Parathyroid adenoma (tissue), 2 donors: ENCODE results near the gene USP24.

Experiments used
- H2AFZ ChIP-seq: fragments of 300-600 bp; sonication (generic); one replicate; pipeline ENCODE4 v1.7.0; 2017; ENCODE audit warnings: antibody characterized with exemption, mild to moderate bottlenecking
- H3K27ac ChIP-seq: fragments of 300-600 bp; sonication (generic); one replicate; pipeline ENCODE4 v1.7.0; 2017
- H3K27me3 ChIP-seq: fragments of 300-600 bp; sonication (generic); one replicate; pipeline ENCODE4 v1.7.0; 2017; ENCODE audit warnings: low read length; ENCODE audit not compliant: control insufficient read depth, insufficient read depth
- H3K36me3 ChIP-seq: fragments of 300-600 bp; sonication (generic); one replicate; pipeline ENCODE4 v1.7.0; 2017; ENCODE audit warnings: low read length; ENCODE audit not compliant: control insufficient read depth, insufficient read depth
- H3K4me1 ChIP-seq: fragments of 300-600 bp; sonication (generic); one replicate; pipeline ENCODE4 v1.7.0; 2017; ENCODE audit warnings: control low read depth
- H3K4me2 ChIP-seq: fragments of 300-600 bp; sonication (generic); one replicate; pipeline ENCODE4 v1.7.0; 2017; ENCODE audit warnings: low read length
- H3K4me3 ChIP-seq: fragments of 300-600 bp; sonication (generic); one replicate; pipeline ENCODE4 v1.7.0; 2017; ENCODE audit warnings: low read depth, low read length
- H3K79me2 ChIP-seq: fragments of 300-600 bp; sonication (generic); one replicate; pipeline ENCODE4 v1.7.0; 2017; ENCODE audit warnings: control low read depth
- H3K9ac ChIP-seq: fragments of 300-600 bp; sonication (generic); one replicate; pipeline ENCODE4 v1.7.0; 2017; ENCODE audit warnings: mild to moderate bottlenecking
- H3K9me3 ChIP-seq: fragments of 300-600 bp; sonication (generic); one replicate; pipeline ENCODE4 v1.7.0; 2017; ENCODE audit warnings: low read length; ENCODE audit not compliant: control insufficient read depth
- CTCF ChIP-seq: fragments of 300-600 bp; sonication (generic); IDR thresholded peaks from one replicate; pipeline ENCODE4 v1.7.0; 2017; ENCODE audit warnings: antibody characterized with exemption, mild to moderate bottlenecking
- donor health status: primary hyperparathyroidism.

USP24 gene

DNA sequence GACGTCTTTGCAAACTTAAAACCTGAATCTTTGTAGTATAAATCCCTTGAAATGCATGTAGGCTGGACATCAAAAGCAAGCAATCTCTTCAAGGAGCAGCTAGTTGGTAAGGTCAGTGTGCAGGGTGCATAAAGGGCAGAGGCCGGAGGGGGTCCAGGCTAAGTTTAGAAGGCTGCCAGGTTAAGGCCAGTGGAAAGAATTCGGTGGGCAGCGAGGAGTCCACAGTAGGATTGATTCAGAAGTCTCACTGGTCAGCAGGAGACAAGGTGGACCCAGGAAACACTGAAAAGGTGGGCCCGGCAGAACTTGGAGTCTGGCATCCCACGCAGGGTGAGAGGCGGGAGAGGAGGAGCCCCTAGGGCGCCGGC is 176.2 kb downstream of the USP24 start:
- Histone ChIP-seq H3K4me1 (no peaks in the 10 kb centered on the region), H3K4me3 (no peak overlapping the region), H2AFZ (no peak overlapping the region), H3K79me2 (no peaks in the 10 kb centered on the region), H3K9me3 (no peaks in the 10 kb centered on the region), H3K36me3 (no peaks in the 10 kb centered on the region), H3K4me2 (no peak overlapping the region), H3K27me3 (no peaks in the 10 kb centered on the region), H3K27ac (no peak overlapping the region), H3K9ac (no peak overlapping the region)
- TF ChIP-seq CTCF: no peak

DNA sequence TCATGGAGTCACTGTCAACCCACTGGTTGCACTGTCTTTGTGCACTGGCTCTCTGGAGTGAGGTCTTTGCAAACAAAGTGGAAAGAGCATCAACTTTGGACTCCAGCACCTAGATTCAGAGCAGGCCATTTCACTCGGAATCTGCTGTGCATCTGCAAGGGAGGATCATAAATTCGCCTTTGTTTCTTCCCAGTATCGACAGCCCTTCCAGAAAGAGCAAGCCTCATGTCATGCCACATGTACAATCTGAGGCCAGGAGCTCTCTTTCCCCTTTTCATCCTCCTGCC is 176.7 kb downstream of the USP24 start:
- Histone ChIP-seq H2AFZ (no peak overlapping the region), H3K79me2 (no peaks in the 10 kb centered on the region), H3K4me2 (no peak overlapping the region), H3K9me3 (no peaks in the 10 kb centered on the region), H3K27me3 (no peaks in the 10 kb centered on the region), H3K9ac (no peak overlapping the region), H3K27ac (no peak overlapping the region), H3K4me3 (no peak overlapping the region), H3K4me1 (no peaks in the 10 kb centered on the region), H3K36me3 (no peaks in the 10 kb centered on the region)
- TF ChIP-seq CTCF: no peak

DNA sequence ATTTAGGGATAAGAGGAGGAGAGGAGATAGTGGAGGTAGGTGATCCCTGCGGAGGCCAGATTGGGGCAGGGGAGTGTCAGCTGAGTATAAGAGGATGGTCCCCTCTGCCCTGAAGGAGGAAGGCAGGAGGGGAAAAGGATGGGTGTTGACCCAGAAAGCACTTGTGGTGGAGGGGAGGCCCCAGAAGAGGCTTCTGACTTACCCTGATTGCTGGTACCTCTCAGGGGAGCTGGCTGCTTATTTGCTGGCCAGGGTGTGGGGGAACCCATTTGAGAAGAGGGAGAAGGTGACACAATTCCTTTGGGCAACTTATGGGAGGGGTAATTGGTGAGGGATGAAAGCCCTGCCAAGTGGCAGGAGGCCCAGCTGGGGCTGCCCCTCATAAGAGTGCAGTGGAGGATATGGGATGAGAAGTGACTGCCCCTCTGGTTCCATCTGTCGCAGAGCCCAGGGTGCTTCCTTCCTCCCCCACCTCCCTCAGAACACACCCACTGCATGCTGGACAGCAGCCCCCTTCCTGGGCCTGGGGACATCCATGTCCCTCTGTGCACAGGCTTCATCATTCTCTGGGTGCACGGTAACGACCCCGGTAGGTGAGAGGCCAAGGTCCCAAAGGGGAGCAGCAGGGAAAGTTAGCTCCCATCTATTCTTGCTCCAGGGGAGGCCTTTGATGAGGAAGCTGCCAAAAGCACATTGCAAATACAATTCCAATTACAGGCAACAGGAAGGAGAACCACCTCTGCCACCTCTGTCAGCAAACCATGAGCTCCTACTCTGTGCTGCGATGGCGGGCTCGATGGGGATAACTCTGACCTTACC is 177.2 kb downstream of the USP24 start:
- Histone ChIP-seq H2AFZ (no peak overlapping the region), H3K27me3 (no peaks in the 10 kb centered on the region), H3K4me3 (no peak overlapping the region), H3K9me3 (no peaks in the 10 kb centered on the region), H3K4me2 (no peak overlapping the region), H3K36me3 (no peaks in the 10 kb centered on the region), H3K4me1 (no peaks in the 10 kb centered on the region), H3K9ac (no peak overlapping the region), H3K79me2 (no peaks in the 10 kb centered on the region), H3K27ac (no peak overlapping the region)
- no peak for TF ChIP-seq CTCF

GRCh38 chr1:55035904-55036303 is 179.3 kb downstream of the USP24 start:
- H3K27ac ChIP-seq: no peak overlapping the region
- no peaks in the 10 kb centered on the region for H3K4me1 ChIP-seq
- H3K9me3 ChIP-seq: no peaks in the 10 kb centered on the region
- H3K4me2 ChIP-seq: no peak overlapping the region
- no peak overlapping the region for H3K9ac ChIP-seq
- H3K27me3 ChIP-seq: no peaks in the 10 kb centered on the region
- no peaks in the 10 kb centered on the region for H3K36me3 ChIP-seq
- no peaks in the 10 kb centered on the region for H3K79me2 ChIP-seq
- H3K4me3 ChIP-seq: no peak overlapping the region
- H2AFZ ChIP-seq: no peak overlapping the region
- no peak for TF ChIP-seq CTCF

- H3K27me3 ChIP-seq: no peaks in the 10 kb centered on the region
- no peak overlapping the region for H3K9ac ChIP-seq
- no peak for TF ChIP-seq CTCF
- H2AFZ ChIP-seq: no peak overlapping the region
- H3K9me3 ChIP-seq: no peaks in the 10 kb centered on the region
- no peak overlapping the region for H3K4me2 ChIP-seq
- H3K4me1 ChIP-seq: no peaks in the 10 kb centered on the region
- no peak overlapping the region for H3K27ac ChIP-seq
- no peaks in the 10 kb centered on the region for H3K36me3 ChIP-seq
- no peak overlapping the region for H3K4me3 ChIP-seq
- H3K79me2 ChIP-seq: no peaks in the 10 kb centered on the region
These were observed 180.6 kb downstream of the USP24 start for GRCh38 chr1:55034476-55035133.
